OCI-LY3 (cell line): ENCODE measurements around the gene NOSTRIN.
"Not testable (repeated sequence)": the region's sequence is repeated elsewhere in the genome, so short reads cannot be mapped to it uniquely, and the experiment has no call there.

ENCODE experiments used
- H2AFZ ChIP-seq: fragments of 200-600, 300-600 bp; shearing (Covaris generic); 2 replicates; pipeline ENCODE4 v1.6.0; 2014; ENCODE audit warnings: antibody characterized with exemption, low read depth, low read length
- H3K27ac ChIP-seq: fragments of 200-600, 300-600 bp; sonication (generic); 2 replicates; pipeline ENCODE4 v1.5.1; 2014; ENCODE audit warnings: mild to moderate bottlenecking, low read length, moderate library complexity, mixed read lengths
- H3K27me3 ChIP-seq: fragments of 200-600, 300-600 bp; sonication (generic); 2 replicates; pipeline ENCODE4 v1.6.1; 2014; ENCODE audit warnings: low read depth, low read length, mixed read lengths
- H3K36me3 ChIP-seq: fragments of 200-600, 300-600 bp; sonication (generic); replicated peaks from 2 replicates; pipeline ENCODE3; 2014; ENCODE audit warnings: low read depth, low read length, mixed read lengths
- H3K4me1 ChIP-seq: fragments of 300-600, 200-600 bp; sonication (generic); 2 replicates; pipeline ENCODE4 v1.6.1; 2014; ENCODE audit warnings: low read length, mixed read lengths
- H3K4me2 ChIP-seq: fragments of 200-600, 300-600 bp; sonication (generic); 2 replicates; pipeline ENCODE4 v1.6.1; 2014; ENCODE audit warnings: low read length, mixed read lengths
- H3K4me3 ChIP-seq: fragments of 300-600, 200-600 bp; sonication (generic); 2 replicates; pipeline ENCODE4 v1.5.1; 2014; ENCODE audit warnings: antibody characterized with exemption, mild to moderate bottlenecking, low read length, moderate library complexity
- H3K79me2 ChIP-seq: fragments of 300-600, 200-600 bp; shearing (Covaris generic); 2 replicates; pipeline ENCODE4 v1.6.1; 2014; ENCODE audit warnings: mild to moderate bottlenecking, low read length, mixed read lengths
- H3K9ac ChIP-seq: fragments of 300-600, 200-600 bp; shearing (Covaris generic); 2 replicates; pipeline ENCODE4 v1.6.0; 2014; ENCODE audit warnings: mild to moderate bottlenecking, low read length, moderate library complexity
- H3K9me3 ChIP-seq: fragments of 200-600, 300-600 bp; shearing (Covaris generic); 2 replicates; pipeline ENCODE4 v1.6.1; 2014; ENCODE audit warnings: low read length, mixed read lengths; ENCODE audit not compliant: insufficient read depth
- H4K20me1 ChIP-seq: fragments of 200-600, 300-600 bp; sonication (generic); 2 replicates; pipeline ENCODE4 v1.6.1; 2016; ENCODE audit warnings: low read length, mixed read lengths; ENCODE audit not compliant: insufficient read depth
- CTCF ChIP-seq: fragments of 200-600, 300-600 bp; sonication (generic); IDR thresholded peaks from 2 replicates; pipeline ENCODE4 v1.5.1; 2014; ENCODE audit warnings: antibody characterized with exemption, low read length, low read depth
- EZH2phosphoT487 ChIP-seq: fragments of 200-600 bp; shearing (Covaris generic); IDR thresholded peaks from 2 replicates; pipeline ENCODE4 v1.6.1; 2018; ENCODE audit warnings: antibody characterized with exemption, mixed run types, low read depth

The NOSTRIN gene

GRCh38 chr2:168790226-168790902 is 12.1 kb upstream of the NOSTRIN start:
- Histone ChIP-seq H3K9ac (no peak overlapping the region), H3K27ac (no peak overlapping the region), H3K4me2 (no peak overlapping the region), H4K20me1 (no peaks in the 10 kb centered on the region), H2AFZ (no peak overlapping the region), H3K9me3 (no peaks in the 10 kb centered on the region), H3K79me2 (no peaks in the 10 kb centered on the region), H3K36me3 (no peaks in the 10 kb centered on the region), H3K4me3 (no peak overlapping the region), H3K4me1 (no peaks in the 10 kb centered on the region), H3K27me3 (no peaks in the 10 kb centered on the region)
- TF ChIP-seq CTCF: no peak

DNA sequence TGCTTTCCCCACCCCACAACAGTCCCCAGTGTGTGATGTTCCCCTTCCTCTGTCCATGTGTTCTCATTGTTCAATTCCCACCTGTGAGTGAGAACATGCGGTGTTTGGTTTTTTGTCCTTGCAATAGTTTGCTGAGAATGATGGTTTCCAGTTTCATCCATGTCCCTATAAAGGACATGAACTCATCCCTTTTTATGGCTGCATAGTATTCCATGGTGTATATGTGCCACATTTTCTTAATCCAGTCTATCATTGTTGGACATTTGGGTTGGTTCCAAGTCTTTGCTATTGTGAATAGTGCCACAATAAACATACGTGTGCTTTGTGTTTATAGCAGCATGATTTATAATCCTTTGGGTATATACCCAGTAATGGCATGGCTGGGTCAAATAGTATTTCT is 11.3 kb upstream of the NOSTRIN start:
- not testable (repeated sequence) for H3K4me1 ChIP-seq, H3K4me3 ChIP-seq, H3K79me2 ChIP-seq, H2AFZ ChIP-seq, H3K9ac ChIP-seq, H3K4me2 ChIP-seq, H3K27me3 ChIP-seq, H3K36me3 ChIP-seq, H4K20me1 ChIP-seq, H3K27ac ChIP-seq, H3K9me3 ChIP-seq

DNA sequence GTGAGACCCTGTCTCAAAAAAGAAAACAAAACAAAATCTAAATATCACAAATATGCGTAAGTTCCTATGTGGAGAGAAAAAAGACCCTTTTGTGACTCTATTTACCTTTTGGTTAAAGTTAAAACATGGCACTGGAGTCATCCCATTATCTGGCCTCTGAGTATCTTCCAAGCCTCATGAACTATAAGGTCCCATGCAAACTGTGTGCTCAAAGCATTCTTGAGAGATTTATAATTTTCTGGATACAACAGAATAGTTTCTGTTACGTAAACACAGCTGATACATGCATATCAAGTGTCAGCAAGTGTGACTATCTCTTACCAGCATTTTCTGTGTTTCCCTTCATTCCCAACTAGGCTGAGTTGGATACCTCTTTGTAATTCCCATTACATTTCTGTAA is 8.8 kb upstream of the NOSTRIN start:
- Histone ChIP-seq H3K9me3 (no peaks in the 10 kb centered on the region), H3K4me3 (no peak overlapping the region), H4K20me1 (no peaks in the 10 kb centered on the region), H2AFZ (no peak overlapping the region), H3K27me3 (no peaks in the 10 kb centered on the region), H3K9ac (no peak overlapping the region), H3K4me1 (no peaks in the 10 kb centered on the region), H3K4me2 (no peak overlapping the region), H3K36me3 (no peaks in the 10 kb centered on the region), H3K27ac (no peak overlapping the region), H3K79me2 (no peaks in the 10 kb centered on the region)
- TF ChIP-seq CTCF: no peak
- no peak for TF ChIP-seq EZH2phosphoT487

- no peak overlapping the region for H3K4me2 ChIP-seq
- H3K79me2 ChIP-seq: no peaks in the 10 kb centered on the region
- no peaks in the 10 kb centered on the region for H3K9me3 ChIP-seq
- H3K27ac ChIP-seq: no peak overlapping the region
- H3K4me3 ChIP-seq: no peak overlapping the region
- no peak overlapping the region for H2AFZ ChIP-seq
- H4K20me1 ChIP-seq: no peaks in the 10 kb centered on the region
- no peaks in the 10 kb centered on the region for H3K36me3 ChIP-seq
- TF ChIP-seq EZH2phosphoT487 (no peak), CTCF (no peak)
- no peaks in the 10 kb centered on the region for H3K27me3 ChIP-seq
- no peak overlapping the region for H3K9ac ChIP-seq
- H3K4me1 ChIP-seq: no peaks in the 10 kb centered on the region
Measured at GRCh38 chr2:168794968-168795367, 7.5 kb upstream of the NOSTRIN start.

- Histone ChIP-seq H3K9ac (no peak overlapping the region), H3K4me3 (no peak overlapping the region), H3K4me1 (no peaks in the 10 kb centered on the region), H3K27me3 (no peaks in the 10 kb centered on the region), H3K36me3 (no peaks in the 10 kb centered on the region), H3K79me2 (no peaks in the 10 kb centered on the region), H2AFZ (no peak overlapping the region; the same call in 1 of the 2 replicates), H3K27ac (no peak overlapping the region), H3K9me3 (no peaks in the 10 kb centered on the region), H3K4me2 (no peak overlapping the region), H4K20me1 (no peaks in the 10 kb centered on the region)
- TF ChIP-seq CTCF (no peak), EZH2phosphoT487 (no peak)
Measured at GRCh38 chr2:168796090-168796577, 6.3 kb upstream of the NOSTRIN start.
